ENCODE results near the gene FOXP4. TPM values are rescaled to one million over a fixed set of nuclear protein-coding genes. Genes with fewer than 3 reads are reported as not detected.
A peak's percentile ranks its signal among the peaks of the same experiment; 100 is the strongest.

The FOXP4 gene
- polyA plus RNA-seq, 1 of the 3 experiments (the other 2 are of a cell fraction) = 7.3 TPM

- no peak overlapping the region for H2AFZ ChIP-seq (ENCODE audit: low read depth)
- no peak overlapping the region for H3K4me3 ChIP-seq (ENCODE audit: low read depth in 2 of 2, low read length in 1 of 2)
- ChIA-PET CTCF (no interaction called here), POLR2A (no interaction called here)
- H3K4me2 ChIP-seq = no peak overlapping the region
- no peaks in the 10 kb centered on the region for H3K9me2 ChIP-seq
- WGBS (ENCODE audit: low lambda C conversion rate) = 88% methylated on average over 5 of the region's 5 CpGs
- H3K79me2 ChIP-seq (ENCODE audit: insufficient read depth) = no peaks in the 10 kb centered on the region
- peaks cover 8% of the 10 kb centered on the region; the same call in 1 of the 2 replicates for H3K27me3 ChIP-seq (ENCODE audit: insufficient read depth)
- H4K20me1 ChIP-seq (ENCODE audit: insufficient read depth) = no peaks in the 10 kb centered on the region
- no peak overlapping the region for H3K9ac ChIP-seq
- no peak for DNase-seq
- no peaks in the 10 kb centered on the region for H3K9me3 ChIP-seq
- TF ChIP-seq JUND (IDR thresholded peaks at IDR 0.05) (no peak), FOXM1 (IDR thresholded peaks at IDR 0.05; ENCODE audit: low read depth) (no peak), RXRA (IDR thresholded peaks at IDR 0.05; ENCODE audit: borderline replicate concordance, low read depth) (no peak), TCF12 (IDR thresholded peaks at IDR 0.05) (no peak)
- no peak overlapping the region for H3K27ac ChIP-seq (ENCODE audit: low read depth in 2 of 2, low read length in 1 of 2)
- H3F3A ChIP-seq (replicated peaks; ENCODE audit: insufficient read depth) = peaks cover 3% of the 10 kb centered on the region
- no peaks in the 10 kb centered on the region for H3K36me3 ChIP-seq (replicated peaks in 1 of 2; ENCODE audit: control insufficient read depth in 1 of 2, insufficient read depth in 2 of 2, low read length in 1 of 2)
- H3K4me1 ChIP-seq (ENCODE audit: control insufficient read depth in 1 of 2, insufficient read depth in 2 of 2, low read depth in 1 of 2, low read length in 1 of 2) = peaks cover 0 to 15% of the 10 kb centered on the region in 2 experiments; a peak in 2 of 4 replicates
Measured at GRCh38 chr6:41502566-41502916, 43.6 kb upstream of the FOXP4 start.

GRCh38 chr6:41502917-41503671, 43.1 kb upstream of the FOXP4 start:
- no peak overlapping the region for H2AFZ ChIP-seq (ENCODE audit: low read depth)
- H3K27ac ChIP-seq (ENCODE audit: low read depth in 2 of 2, low read length in 1 of 2) = no peak overlapping the region
- 93% methylated on average over 27 of the region's 27 CpGs for WGBS (ENCODE audit: low lambda C conversion rate)
- no peaks in the 10 kb centered on the region for H3K36me3 ChIP-seq (replicated peaks in 1 of 2; ENCODE audit: control insufficient read depth in 1 of 2, insufficient read depth in 2 of 2, low read length in 1 of 2)
- no peak overlapping the region; a peak in 1 of 4 replicates for H3K4me3 ChIP-seq (ENCODE audit: low read depth in 2 of 2, low read length in 1 of 2)
- no peak for DNase-seq
- H3K79me2 ChIP-seq (ENCODE audit: insufficient read depth) = no peaks in the 10 kb centered on the region
- peaks cover 3% of the 10 kb centered on the region for H3F3A ChIP-seq (replicated peaks; ENCODE audit: insufficient read depth)
- H3K9me2 ChIP-seq = no peaks in the 10 kb centered on the region
- H3K4me1 ChIP-seq (ENCODE audit: control insufficient read depth in 1 of 2, insufficient read depth in 2 of 2, low read depth in 1 of 2, low read length in 1 of 2) = peaks cover 0 to 15% of the 10 kb centered on the region in 2 experiments; a peak in 2 of 4 replicates
- H3K9me3 ChIP-seq = no peaks in the 10 kb centered on the region
- no peak overlapping the region for H3K9ac ChIP-seq
- 0 out of 2 replicates have a peak overlapping the region, but pooled peaks have one; percentile 19 for H3K4me2 ChIP-seq
- no peaks in the 10 kb centered on the region for H4K20me1 ChIP-seq (ENCODE audit: insufficient read depth)
- H3K27me3 ChIP-seq (ENCODE audit: insufficient read depth) = peaks cover 8% of the 10 kb centered on the region; the same call in 1 of the 2 replicates
- TF ChIP-seq FOSL2 (IDR thresholded peaks at IDR 0.05; ENCODE audit: borderline replicate concordance, low read depth) (no peak), POLR2AphosphoS5 (IDR thresholded peaks at IDR 0.05; ENCODE audit: low read depth, low read length) (no peak), JUND (IDR thresholded peaks at IDR 0.05) (no peak), TEAD4 (IDR thresholded peaks at IDR 0.05; ENCODE audit: borderline replicate concordance, insufficient read depth) (no peak), TAF1 (IDR thresholded peaks at IDR 0.05; ENCODE audit: borderline replicate concordance, low read depth, low read length) (no peak), NRF1 (IDR thresholded peaks at IDR 0.05; ENCODE audit: low read depth, low read length) (no peak), MAX (IDR thresholded peaks at IDR 0.05; ENCODE audit: low read depth) (no peak), SMC3 (IDR thresholded peaks at IDR 0.05; ENCODE audit: low read depth, low read length) (no peak), USF1 (IDR thresholded peaks at IDR 0.05; ENCODE audit: borderline replicate concordance, low read depth) (no peak), GATA2 (CRISPR knock-in tag; IDR thresholded peaks at IDR 0.05) (no peak), MXI1 (IDR thresholded peaks at IDR 0.05; ENCODE audit: low read depth, low read length) (no peak)
- ChIA-PET POLR2A (no interaction called here), CTCF (interaction anchor here (0.7 to 1.5 kb wide), 2 partner anchors 8 to 96 kb away, joined by 3 read pairs; no protein-coding TSS in a partner anchor)
